AG09309 (cell line): Measurements from ENCODE around the gene TAF1B.

Experiments used
- DNase-seq: peaks from one replicate; pipeline ENCODE4 v3.0.0-alpha.2; 2010; ENCODE audit warnings: low read depth
- H3K4me3 ChIP-seq: 2 replicates; pipeline ENCODE4 v1.5.1; 2011; ENCODE audit warnings: mild to moderate bottlenecking, low read depth, low read length, moderate library complexity; ENCODE audit not compliant: control insufficient read depth
- CTCF ChIP-seq: IDR thresholded peaks from 2 replicates; pipeline ENCODE4 v1.5.1; 2011; ENCODE audit warnings: mild to moderate bottlenecking, low read depth, low read length, inconsistent platforms; ENCODE audit not compliant: insufficient read depth, control insufficient read depth; ENCODE audit errors: missing control alignments

Gene TAF1B

GRCh38 chr2:9892236-9892635 is 49.0 kb downstream of the TAF1B start:
- no peak for TF ChIP-seq CTCF
- no peak for DNase-seq
- H3K4me3 ChIP-seq: no peak overlapping the region

- H3K4me3 ChIP-seq: no peak overlapping the region
- TF ChIP-seq CTCF: no peak
- DNase-seq: no peak
Measured at GRCh38 chr2:9895669-9896590, 52.7 kb downstream of the TAF1B start.

- no peak for TF ChIP-seq CTCF
- DNase-seq: peak; percentile 82
- no peak overlapping the region for H3K4me3 ChIP-seq
Measured at GRCh38 chr2:9897331-9897737, 54.1 kb downstream of the TAF1B start.

GRCh38 chr2:9897846-9898245 is 54.6 kb downstream of the TAF1B start:
- no peak overlapping the region for H3K4me3 ChIP-seq
- no peak for TF ChIP-seq CTCF
- DNase-seq: no peak

- TF ChIP-seq CTCF: no peak
- H3K4me3 ChIP-seq: no peak overlapping the region
- no peak for DNase-seq
Measured at GRCh38 chr2:9905413-9905812, 62.1 kb downstream of the TAF1B start.

GRCh38 chr2:9907402-9907801 is 64.1 kb downstream of the TAF1B start:
- DNase-seq: no peak
- H3K4me3 ChIP-seq: no peak overlapping the region
- TF ChIP-seq CTCF: no peak
